DOHH2 (cell line): ENCODE data around the gene LENEP.

Experiments used
- H3F3A ChIP-seq: fragments of 200-600 bp; sonication (generic), shearing (Covaris generic); 2 replicates; pipeline ENCODE4 v1.6.0; 2016; ENCODE audit warnings: antibody characterized with exemption, mild to moderate bottlenecking; ENCODE audit not compliant: control insufficient read depth, insufficient read depth
- H3K27ac ChIP-seq: fragments of 200-600 bp; sonication (generic); 2 replicates; pipeline ENCODE4 v1.5.1; 2014; ENCODE audit warnings: low read depth, mild to moderate bottlenecking, low read length, moderate library complexity
- H3K27me3 ChIP-seq: fragments of 200-600 bp; sonication (generic); 2 replicates; pipeline ENCODE4 v1.6.1; 2014; ENCODE audit warnings: mild to moderate bottlenecking, low read length, mixed read lengths; ENCODE audit not compliant: control insufficient read depth
- H3K36me3 ChIP-seq: fragments of 200-600 bp; sonication (generic); 2 replicates; pipeline ENCODE4 v1.6.1; 2014; ENCODE audit warnings: mild to moderate bottlenecking, low read length, moderate library complexity, mixed read lengths; ENCODE audit not compliant: control insufficient read depth
- H3K4me1 ChIP-seq: fragments of 200-600 bp; sonication (generic); 2 replicates; pipeline ENCODE4 v1.6.1; 2014; ENCODE audit warnings: mild to moderate bottlenecking, low read length, mixed read lengths; ENCODE audit not compliant: control insufficient read depth
- H3K4me2 ChIP-seq: fragments of 200-600 bp; sonication (generic); 2 replicates; pipeline ENCODE4 v1.6.0; 2014; ENCODE audit warnings: mild to moderate bottlenecking, low read length, moderate library complexity
- H3K4me3 ChIP-seq: fragments of 200-600 bp; sonication (generic); 2 replicates; pipeline ENCODE4 v1.5.1; 2014; ENCODE audit warnings: mild to moderate bottlenecking, low read length, mixed read lengths
- H3K79me2 ChIP-seq: fragments of 200-600 bp; sonication (generic); 2 replicates; pipeline ENCODE4 v1.6.1; 2014; ENCODE audit warnings: mild to moderate bottlenecking, low read length, mixed read lengths; ENCODE audit not compliant: control insufficient read depth
- H3K9me2 ChIP-seq: fragments of 200-600 bp; sonication (generic); replicated peaks from 2 replicates; pipeline ENCODE4 v1.6.1; 2014; ENCODE audit warnings: mild to moderate bottlenecking, low read length, mixed read lengths; ENCODE audit not compliant: control insufficient read depth
- H3K9me3 ChIP-seq: fragments of 200-600 bp; sonication (generic); 2 replicates; pipeline ENCODE4 v1.6.1; 2014; ENCODE audit warnings: antibody characterized with exemption, low read length, mixed read lengths; ENCODE audit not compliant: control insufficient read depth, insufficient read depth
- H4K20me1 ChIP-seq: fragments of 200-600 bp; sonication (generic); 2 replicates; pipeline ENCODE4 v1.6.0; 2014; ENCODE audit warnings: low read depth, mild to moderate bottlenecking, antibody characterized with exemption, low read length, moderate library complexity; ENCODE audit not compliant: control insufficient read depth, insufficient read depth
- CTCF ChIP-seq: fragments of 200-600 bp; sonication (generic); IDR thresholded peaks from one replicate; pipeline ENCODE4 v1.5.1; 2014; ENCODE audit warnings: antibody characterized with exemption, mild to moderate bottlenecking, low read depth, low read length; ENCODE audit not compliant: poor library complexity, severe bottlenecking
- EZH2phosphoT487 ChIP-seq: fragments of 200-600 bp; sonication (generic); IDR thresholded peaks from 2 replicates; pipeline ENCODE4 v1.6.1; 2017; ENCODE audit warnings: borderline replicate concordance, mild to moderate bottlenecking, antibody characterized with exemption, low read length, moderate library complexity, mixed read lengths

The LENEP gene

GRCh38 chr1:154989195-154989860 is 4.1 kb upstream of the LENEP start:
- no peak for TF ChIP-seq CTCF
- H3K27ac ChIP-seq: no peak overlapping the region
- peaks cover 7% of the 10 kb centered on the region for H3F3A ChIP-seq
- peaks cover 47% of the 10 kb centered on the region for H3K79me2 ChIP-seq
- H3K36me3 ChIP-seq: peaks cover 53% of the 10 kb centered on the region
- no peaks in the 10 kb centered on the region for H3K27me3 ChIP-seq
- H3K4me1 ChIP-seq: peaks cover 6% of the 10 kb centered on the region
- H3K4me3 ChIP-seq: no peak overlapping the region
- H3K4me2 ChIP-seq: no peak overlapping the region
- H4K20me1 ChIP-seq: peaks cover 9% of the 10 kb centered on the region; the same call in 1 of the 2 replicates
- no peaks in the 10 kb centered on the region for H3K9me2 ChIP-seq
- no peaks in the 10 kb centered on the region for H3K9me3 ChIP-seq

DNA sequence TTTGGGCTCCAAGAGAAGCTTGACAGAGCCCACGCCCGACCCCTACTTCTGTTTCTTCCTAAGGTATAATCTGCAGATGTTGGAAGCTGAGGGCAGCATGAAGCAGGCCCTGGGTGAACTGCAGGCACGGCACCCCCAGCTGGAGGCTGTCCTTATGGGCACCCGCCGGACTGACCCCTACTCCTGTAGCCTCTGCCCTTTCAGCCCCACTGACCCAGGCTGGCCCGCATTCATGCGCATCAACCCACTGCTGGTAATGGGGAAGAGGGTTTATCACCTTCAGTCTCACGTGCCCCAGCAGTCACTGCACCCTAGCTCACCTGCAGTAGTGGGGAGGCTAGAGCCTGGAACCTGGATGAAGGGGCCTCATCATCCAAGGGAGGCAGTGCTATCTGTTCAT is 3.1 kb upstream of the LENEP start:
- peaks cover 38% of the 10 kb centered on the region for H3K79me2 ChIP-seq
- H3K9me2 ChIP-seq: no peaks in the 10 kb centered on the region
- no peaks in the 10 kb centered on the region for H3K9me3 ChIP-seq
- no peaks in the 10 kb centered on the region for H3K27me3 ChIP-seq
- peaks cover 48% of the 10 kb centered on the region for H3K36me3 ChIP-seq
- no peak overlapping the region for H3K27ac ChIP-seq
- no peaks in the 10 kb centered on the region for H3K4me1 ChIP-seq
- H3F3A ChIP-seq: peaks cover 8% of the 10 kb centered on the region
- no peak overlapping the region for H3K4me2 ChIP-seq
- H4K20me1 ChIP-seq: peaks cover 9% of the 10 kb centered on the region; the same call in 1 of the 2 replicates
- TF ChIP-seq EZH2phosphoT487: no peak
- TF ChIP-seq CTCF: no peak
- H3K4me3 ChIP-seq: no peak overlapping the region

DNA sequence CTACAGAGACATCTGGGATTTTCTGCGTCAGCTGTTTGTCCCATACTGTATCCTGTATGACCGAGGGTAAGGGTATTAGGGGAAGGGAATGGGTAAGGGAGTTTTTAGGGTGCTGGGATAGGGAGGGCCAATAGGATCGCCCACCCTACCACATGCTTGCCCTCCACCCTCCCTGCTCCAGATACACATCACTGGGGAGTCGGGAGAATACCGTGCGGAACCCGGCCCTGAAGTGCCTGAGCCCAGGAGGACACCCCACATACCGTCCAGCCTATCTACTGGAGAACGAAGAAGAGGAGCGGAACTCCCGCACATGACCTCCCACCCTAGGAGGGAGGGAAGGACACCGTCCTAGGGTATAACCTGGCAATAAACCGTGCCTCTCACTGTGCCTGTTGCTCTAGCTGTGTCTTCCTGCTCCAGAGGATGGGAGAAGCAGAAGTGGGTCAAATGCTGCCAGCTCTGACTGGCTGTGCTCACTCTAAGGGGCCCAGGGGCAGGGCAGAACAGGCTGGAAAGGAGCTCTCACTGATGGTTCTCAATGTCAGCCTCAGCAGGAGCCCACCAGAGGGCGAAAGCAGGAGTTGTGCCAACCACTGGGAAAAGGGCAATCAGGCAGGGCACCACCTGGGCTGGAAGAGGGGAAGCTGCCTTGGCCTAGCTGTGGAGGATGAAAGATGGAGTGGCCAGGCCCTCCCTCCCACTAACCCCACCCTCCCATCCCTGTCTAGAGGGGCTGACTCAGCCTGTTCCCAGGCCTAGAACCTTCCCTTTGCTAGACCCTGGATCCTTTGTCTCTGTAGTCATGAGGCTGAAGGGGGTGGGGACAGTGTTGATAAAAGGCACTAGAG is 440 bp upstream of the LENEP start:
- H3K9me3 ChIP-seq: no peaks in the 10 kb centered on the region
- H3K27ac ChIP-seq: no peak overlapping the region
- H3K4me2 ChIP-seq: no peak overlapping the region
- peaks cover 8% of the 10 kb centered on the region; the same call in 1 of the 2 replicates for H4K20me1 ChIP-seq
- peaks cover 14% of the 10 kb centered on the region for H3K79me2 ChIP-seq
- H3K4me3 ChIP-seq: no peak overlapping the region
- no peaks in the 10 kb centered on the region for H3K4me1 ChIP-seq
- H3F3A ChIP-seq: peaks cover 19% of the 10 kb centered on the region
- no peak for TF ChIP-seq CTCF
- no peak for TF ChIP-seq EZH2phosphoT487
- no peaks in the 10 kb centered on the region for H3K27me3 ChIP-seq
- H3K36me3 ChIP-seq: peaks cover 29% of the 10 kb centered on the region
- H3K9me2 ChIP-seq: no peaks in the 10 kb centered on the region
